GM12878 (cell line): ENCODE data around the gene STARD8. TPM values are rescaled to one million over a fixed set of nuclear protein-coding genes. Genes with fewer than 3 reads are reported as not detected.

Experiments used
- ATAC-seq: fragments of 200-7000 bp; cut with Tn5 transposase; 3 replicates; pipeline ENCODE4 v1.9.1; 2020; ENCODE audit warnings: mild to moderate bottlenecking, moderate library complexity
- BruUV-seq: library from RNA; stranded (reverse); fragments of 400-500 nt; replicated peaks from 2 replicates; lab custom pipeline; 2021; lab: Mats Ljungman, UMichigan
- CTCF ChIA-PET: fragments of 300-600 bp; sonication (Branson Sonifier 250); formaldehyde crosslinking; extraction: SDS; loops from one replicate; lab custom pipeline; 2021; ENCODE audit warnings: inconsistent platforms; lab: Yijun Ruan, JAX
- POLR2A ChIA-PET: fragments of 350-600 bp; formaldehyde crosslinking; extraction: SDS; loops from one replicate; lab custom pipeline; 2021; ENCODE audit warnings: inconsistent platforms; lab: Charles Lee
- RAD21 ChIA-PET: fragments of 300-600 bp; sonication (Branson Sonifier 250); formaldehyde crosslinking; loops from one replicate; lab custom pipeline; 2023; ENCODE audit warnings: antibody characterized with exemption; ENCODE audit not compliant: unreplicated experiment; lab: Charles Lee
- SMC1A ChIA-PET: fragments of 300-600 bp; sonication (Branson Sonifier 250); formaldehyde crosslinking; loops from one replicate; lab custom pipeline; 2023; ENCODE audit not compliant: unreplicated experiment, uncharacterized antibody; lab: Charles Lee
- DNase-seq: peaks from one replicate; pipeline ENCODE4 v3.0.0-alpha.2; 2011; ENCODE audit warnings: low read depth, low spot score
- FAIRE-seq: peaks from 3 replicates; lab custom pipeline; 2011; peaks lifted over from hg19 to GRCh38; lab: Jason Lieb, UNC
- H2AFZ ChIP-seq: 2 replicates; pipeline ENCODE4 v1.6.0; 2011; ENCODE audit warnings: low read depth, low read length, control low read depth; ENCODE audit not compliant: control insufficient read depth
- H3K27ac ChIP-seq: 2 replicates; pipeline ENCODE4 v1.5.1; 2011; ENCODE audit warnings: control low read depth; ENCODE audit not compliant: control insufficient read depth, insufficient read depth
- H3K27me3 ChIP-seq, 2 experiments: replicated peaks in 1 of 2; 2 replicates each; pipeline versions ENCODE4 v1.6.0 to v1.6.1; 2011; ENCODE audit warnings: low read length in 1 of 2; ENCODE audit not compliant: control insufficient read depth in 2 of 2, insufficient read depth in 2 of 2
- H3K36me3 ChIP-seq, 2 experiments: 2 replicates each; pipeline ENCODE4 v1.5.1; 2011; ENCODE audit warnings: low read length in 1 of 2; ENCODE audit not compliant: control insufficient read depth in 2 of 2, insufficient read depth in 2 of 2
- H3K4me1 ChIP-seq: 2 replicates; pipeline ENCODE4 v1.6.1; 2011; ENCODE audit warnings: mild to moderate bottlenecking, low read length, moderate library complexity, mixed read lengths; ENCODE audit not compliant: control insufficient read depth, insufficient read depth
- H3K4me2 ChIP-seq: 2 replicates; pipeline ENCODE4 v1.6.0; 2011; ENCODE audit warnings: control low read depth; ENCODE audit not compliant: control insufficient read depth, insufficient read depth
- H3K4me3 ChIP-seq: fragments of 200-600 bp; sonication (generic); 2 replicates; pipeline ENCODE4 v1.5.1; 2016
- H3K79me2 ChIP-seq: 2 replicates; pipeline ENCODE4 v1.6.0; 2011; ENCODE audit warnings: low read length; ENCODE audit not compliant: control insufficient read depth, insufficient read depth
- H3K9ac ChIP-seq: 2 replicates; pipeline ENCODE4 v1.8.0; 2011; ENCODE audit warnings: low read length, control low read depth, mixed read lengths; ENCODE audit not compliant: control insufficient read depth, insufficient read depth
- H3K9me3 ChIP-seq: replicated peaks from 3 replicates; pipeline ENCODE4 v1.5.1; 2011; ENCODE audit warnings: mild to moderate bottlenecking, low read length; ENCODE audit not compliant: control insufficient read depth, insufficient read depth
- H4K20me1 ChIP-seq: 2 replicates; pipeline ENCODE4 v1.6.0; 2011; ENCODE audit not compliant: control insufficient read depth, insufficient read depth
- BCL11A ChIP-seq: IDR thresholded peaks from 2 replicates; pipeline ENCODE4 v1.6.1; 2011; ENCODE audit warnings: low read depth, low read length
- BCLAF1 ChIP-seq: fragments of 450-650 bp; IDR thresholded peaks from 2 replicates; pipeline ENCODE4 v1.6.1; 2017; ENCODE audit warnings: antibody characterized with exemption, mild to moderate bottlenecking, moderate library complexity
- BMI1 ChIP-seq: fragments of 450-650 bp; IDR thresholded peaks from 2 replicates; pipeline ENCODE4 v1.6.1; 2016; ENCODE audit warnings: mild to moderate bottlenecking, moderate library complexity, borderline replicate concordance
- BRCA1 ChIP-seq: IDR thresholded peaks from 2 replicates; pipeline ENCODE4 v1.6.1; 2011; ENCODE audit warnings: low read depth, low read length, improper control_type of control experiment
- CBX5 ChIP-seq: sonication (generic); IDR thresholded peaks from 2 replicates; pipeline ENCODE4 v1.6.1; 2016; ENCODE audit warnings: low read depth, moderate library complexity, mild to moderate bottlenecking, inconsistent platforms
- CTCF ChIP-seq, 3 experiments: IDR thresholded peaks in 2 of 3; conservative IDR thresholded peaks in 1 of 3; 2 replicates each; pipeline ENCODE4 v1.5.1; 2011; ENCODE audit warnings: low read depth in 3 of 3, low read length in 3 of 3, mild to moderate bottlenecking in 3 of 3, control low read depth in 2 of 3, moderate library complexity in 2 of 3, inconsistent platforms in 1 of 3, mixed read lengths in 1 of 3; ENCODE audit not compliant: control insufficient read depth in 2 of 3, insufficient read depth in 1 of 3; ENCODE audit errors: extremely low read depth in 1 of 3
- PKNOX1 ChIP-seq: fragments of 450-650 bp; IDR thresholded peaks from 2 replicates; pipeline ENCODE4 v1.6.1; 2016; ENCODE audit warnings: mild to moderate bottlenecking
- POLR2AphosphoS2 ChIP-seq: IDR thresholded peaks from 2 replicates; pipeline ENCODE4 v1.6.1; 2011; ENCODE audit warnings: low read depth, mild to moderate bottlenecking, low read length, improper control_type of control experiment, moderate library complexity
- RELB ChIP-seq: fragments of 450-650 bp; IDR thresholded peaks from 2 replicates; pipeline ENCODE4 v1.6.1; 2017; ENCODE audit warnings: low read depth, mild to moderate bottlenecking, moderate library complexity
- SIN3A ChIP-seq: IDR thresholded peaks from 2 replicates; pipeline ENCODE4 v1.6.1; 2012; ENCODE audit warnings: low read depth, low read length, improper control_type of control experiment
- TARDBP ChIP-seq: IDR thresholded peaks from 2 replicates; pipeline ENCODE4 v1.6.1; 2016; ENCODE audit warnings: borderline replicate concordance
- WGBS: methylation state at CpG from one replicate; pipeline ENCODE4 v1.1.6; 2016; ENCODE audit warnings: low lambda C conversion rate; ENCODE audit not compliant: insufficient replicate concordance, insufficient coverage; ENCODE audit errors: missing lambda C conversion rate; 5-methylcytosine and 5-hydroxymethylcytosine counted together
- in situ Hi-C: fragments of 300-500 bp; cut with MboI; formaldehyde crosslinking; loops from 9 replicates; pipeline ENCODE4 v1.14.3; 2018; ENCODE audit warnings: mixed read lengths
- intact Hi-C: fragments of 100-400 bp; cut with micrococcal nuclease; formaldehyde crosslinking; loops from one replicate; pipeline ENCODE4 v1.14.2; 2022; ENCODE audit not compliant: unreplicated experiment
- polyA plus RNA-seq, 11 experiments: library from polyadenylated mRNA; depleted of rRNA in 4 of 11; unstranded in 6 of 11; stranded (reverse) in 5 of 11; fragments of >200 nt; fragmentation: Nextera tagmentation in 4 of 11; fragmentation: Illumina TruSeq in 1 of 11; extraction: Ambion mirVana in 4 of 11; extraction: Trizol in 1 of 11; gene quantifications; 1 replicate in 1 of 11; 2 replicates in 10 of 11; pipeline versions ENCODE4 v1.2.1 to v1.2.3, GENCODE V29; 2011 to 2016; ENCODE audit warnings: inconsistent platforms in 2 of 11, missing spikeins in 2 of 11, low read depth in 1 of 11
- total RNA-seq, 4 experiments: library from RNA; depleted of rRNA in 3 of 4; stranded (reverse); fragments of >200 nt in 3 of 4; fragmentation: Illumina TruSeq in 1 of 4; extraction: Trizol in 1 of 4; gene quantifications; 2 replicates each; pipeline versions ENCODE4 v1.2.1 to v1.2.3, GENCODE V29; 2013 to 2021

The STARD8 gene
- total and polyA plus RNA-seq, 10 of the 15 experiments (the other 5 are each of a cell fraction or from before 2014, with no cell fraction given), result 0.03 to 0.14 (median 0.07) TPM; not detected in 6

GRCh38 chrX:68691921-68692320 is 44.5 kb downstream of the STARD8 start (continued):
- TF ChIP-seq RELB (no peak), TARDBP (no peak), BCLAF1 (no peak), BMI1 (no peak), SIN3A (no peak), PKNOX1 (no peak)
- TF ChIP-seq, all 136 proteins: peak for 0

DNA sequence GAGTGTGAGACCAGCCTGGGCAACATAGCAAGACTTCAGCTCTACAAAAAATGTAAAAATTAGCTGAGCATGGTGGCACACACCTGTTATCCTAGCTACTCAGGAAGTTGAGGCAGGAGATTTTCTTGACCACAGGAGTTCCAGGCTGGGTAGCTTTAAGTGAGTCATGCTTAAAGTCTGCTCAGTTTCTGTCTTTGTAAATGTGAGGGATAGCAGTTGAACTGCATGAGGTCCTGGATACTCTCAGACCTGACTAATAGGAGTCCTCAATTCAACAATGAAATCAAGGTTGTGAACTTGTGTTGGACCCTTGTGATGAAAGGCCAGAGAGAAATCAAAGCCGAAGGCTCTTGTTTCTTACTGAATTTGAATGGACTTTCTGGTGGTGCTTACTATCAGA is 45.2 kb downstream of the STARD8 start:
- H3K9ac ChIP-seq, result no peak overlapping the region
- WGBS, result 100% methylated on average over 1 of the region's 1 CpG
- no TSS peak for BruUV-seq
- H3K27ac ChIP-seq, result no peak overlapping the region
- H2AFZ ChIP-seq, result no peak overlapping the region
- ChIA-PET SMC1A (no interaction called here), CTCF (no interaction called here), POLR2A (no interaction called here), RAD21 (no interaction called here)
- no peaks in the 10 kb centered on the region for H4K20me1 ChIP-seq
- ATAC-seq, result no peak
- H3K9me3 ChIP-seq, result no peaks in the 10 kb centered on the region
- H3K79me2 ChIP-seq, result no peaks in the 10 kb centered on the region
- H3K4me2 ChIP-seq, result no peak overlapping the region
- H3K36me3 ChIP-seq, result no peaks in the 10 kb centered on the region
- H3K27me3 ChIP-seq, result no peaks in the 10 kb centered on the region
- no peak overlapping the region for H3K4me3 ChIP-seq
- no peak for DNase-seq
- no peak for FAIRE-seq
- intact Hi-C loops (no loop called here), in situ Hi-C loops (no loop called here)
- H3K4me1 ChIP-seq, result no peaks in the 10 kb centered on the region
- TF ChIP-seq BCL11A (no peak), CBX5 (no peak), BRCA1 (no peak), CTCF (IDR thresholded peaks at IDR 0.05 in 2 of 3, conservative IDR thresholded peaks at IDR 0.05 in 1 of 3; ENCODE audit: control insufficient read depth in 2 of 3, extremely low read depth in 1 of 3, insufficient read depth in 1 of 3, low read depth in 3 of 3, low read length in 3 of 3) (no peak), PKNOX1 (no peak), POLR2AphosphoS2 (no peak)
